ENCODE data around the gene NTM. TPM values are rescaled to one million over a fixed set of nuclear protein-coding genes. Genes with fewer than 3 reads are reported as not detected.

NTM gene
- total and polyA plus RNA-seq, 8 donors, result 0.04 to 4.4 (median 0.50) TPM

GRCh38 chr11:132043714-132044113 lies 673.3 kb downstream of the NTM start:
- H3K27me3 ChIP-seq, result peaks cover 0 to 3% (median 0%) of the 10 kb centered on the region in 4 donors
- WGBS, 2 donors, result 62 to 65% methylated on average over 1 of the region's 1 CpG
- ATAC-seq (no peak), DNase-seq (no peak), FAIRE-seq (no peak)
- H3K9me3 ChIP-seq, result no peaks in the 10 kb centered on the region
- intact Hi-C loops (cut with DNase I), result no loop called here
- no peak overlapping the region for H3K27ac ChIP-seq
- no peaks in the 10 kb centered on the region for H3K36me3 ChIP-seq
- TF ChIP-seq CTCF (IDR thresholded peaks at IDR 0.05), result no peak
- no peak overlapping the region for H3K4me3 ChIP-seq
- no peaks in the 10 kb centered on the region for H3K4me1 ChIP-seq

- intact Hi-C loops (cut with DNase I), result no loop called here
- TF ChIP-seq CTCF (IDR thresholded peaks at IDR 0.05), result no peak
- FAIRE-seq (no peak), DNase-seq (no peak), ATAC-seq (no peak)
- no peaks in the 10 kb centered on the region for H3K9me3 ChIP-seq
- H3K27ac ChIP-seq, result no peak overlapping the region
- no peak overlapping the region for H3K4me3 ChIP-seq
- H3K27me3 ChIP-seq, result peaks cover 0 to 3% (median 0%) of the 10 kb centered on the region in 4 donors
- no peaks in the 10 kb centered on the region for H3K4me1 ChIP-seq
- WGBS, 2 donors, result 63 to 80% methylated on average over 3 of the region's 3 CpGs
- no peaks in the 10 kb centered on the region for H3K36me3 ChIP-seq
These were observed 674.7 kb downstream of the NTM start for GRCh38 chr11:132045107-132045506.

GRCh38 chr11:132046288-132046865 lies 676.0 kb downstream of the NTM start:
- WGBS, 2 donors, result 20 to 28% methylated on average over 2 of the region's 2 CpGs
- intact Hi-C loops (cut with DNase I), result no loop called here

GRCh38 chr11:132047167-132047566 lies 676.8 kb downstream of the NTM start:
- no peak for ATAC-seq
- no peak for TF ChIP-seq CTCF (IDR thresholded peaks at IDR 0.05)
- Histone ChIP-seq H3K27me3 (peaks cover 0 to 3% (median 0%) of the 10 kb centered on the region in 4 donors), H3K9me3 (no peaks in the 10 kb centered on the region), H3K27ac (no peak overlapping the region), H3K4me3 (no peak overlapping the region), H3K4me1 (no peaks in the 10 kb centered on the region), H3K36me3 (no peaks in the 10 kb centered on the region)
- FAIRE-seq, result no peak
- intact Hi-C loops (cut with DNase I), result no loop called here
- DNase-seq, result no peak

More at GRCh38 chr11:132046288-132046865, 676.0 kb downstream of the NTM start:
- H3K9me3 ChIP-seq, result no peaks in the 10 kb centered on the region
- DNase-seq, result no peak
- peaks cover 0 to 3% (median 0%) of the 10 kb centered on the region in 4 donors for H3K27me3 ChIP-seq
- no peak overlapping the region for H3K4me3 ChIP-seq
- TF ChIP-seq CTCF (IDR thresholded peaks at IDR 0.05), result no peak
- H3K27ac ChIP-seq, result no peak overlapping the region
- H3K4me1 ChIP-seq, result no peaks in the 10 kb centered on the region
- H3K36me3 ChIP-seq, result no peaks in the 10 kb centered on the region
- peak in 2 of 4 donors; percentile 43 to 64 for ATAC-seq
- no peak for FAIRE-seq

- no peak overlapping the region for H3K4me3 ChIP-seq
- WGBS, 2 donors, result 63 to 76% methylated on average over 4 of the region's 4 CpGs
- H3K36me3 ChIP-seq, result no peaks in the 10 kb centered on the region
- intact Hi-C loops (cut with DNase I), result no loop called here
- FAIRE-seq, result no peak
- peaks cover 0 to 3% (median 0%) of the 10 kb centered on the region in 4 donors for H3K27me3 ChIP-seq
- H3K27ac ChIP-seq, result no peak overlapping the region
- no peaks in the 10 kb centered on the region for H3K4me1 ChIP-seq
- no peak for TF ChIP-seq CTCF (IDR thresholded peaks at IDR 0.05)
- H3K9me3 ChIP-seq, result no peaks in the 10 kb centered on the region
- no peak for DNase-seq
- ATAC-seq, result no peak
These were observed 677.6 kb downstream of the NTM start for GRCh38 chr11:132048040-132048439.
